Measurements from ENCODE around the gene IFNGR2.

- no peak for TF ChIP-seq POLR2A (IDR thresholded peaks at IDR 0.05)
- no peak for TF ChIP-seq CTCF (IDR thresholded peaks at IDR 0.05)
These were observed 29.3 kb downstream of the IFNGR2 start for GRCh38 chr21:33432496-33432895.
